GM19438 (cell line): ENCODE data around the gene RALGDS.

Experiments
- ATAC-seq: cut with Tn5 transposase; IDR thresholded peaks from one replicate; pipeline ENCODE4 v1.9.1; 2021; ENCODE audit warnings: low read depth; ENCODE audit not compliant: unreplicated experiment

Gene RALGDS

DNA sequence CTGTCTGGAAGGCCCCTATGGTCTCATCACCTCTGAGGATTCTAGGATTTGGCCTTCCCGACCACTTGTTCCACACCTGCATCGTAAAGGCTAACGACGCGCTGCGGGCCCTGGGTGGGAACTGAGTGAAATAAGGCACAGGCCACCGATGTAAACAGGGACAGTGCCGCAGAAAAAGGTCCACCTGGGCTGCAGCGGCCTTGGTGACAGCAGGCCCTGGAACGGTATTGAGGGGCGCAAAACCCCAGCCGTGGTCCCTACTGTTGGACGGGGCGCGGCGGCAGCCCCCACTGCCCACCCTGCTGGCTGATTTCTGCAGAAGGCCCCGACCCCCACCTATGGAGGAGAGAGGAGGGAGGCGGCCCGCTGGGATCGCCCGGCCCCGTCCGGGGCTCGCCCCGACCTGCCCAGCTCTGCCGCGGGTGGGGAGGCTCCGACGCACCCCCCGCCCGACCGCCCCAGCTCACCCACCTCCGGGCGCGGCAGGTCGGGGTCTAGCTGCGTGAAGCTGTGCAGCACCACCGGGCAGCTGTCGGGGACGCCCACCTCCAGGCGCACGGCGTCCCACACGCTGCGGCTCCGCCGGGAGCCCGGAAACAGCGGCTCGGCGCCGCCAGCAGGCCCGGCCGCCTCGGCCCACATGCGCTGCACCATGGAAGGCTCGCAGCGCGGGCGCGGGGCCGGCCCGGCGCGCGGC is 391 bp downstream of the RALGDS start:
- peak; percentile 20 for ATAC-seq

DNA sequence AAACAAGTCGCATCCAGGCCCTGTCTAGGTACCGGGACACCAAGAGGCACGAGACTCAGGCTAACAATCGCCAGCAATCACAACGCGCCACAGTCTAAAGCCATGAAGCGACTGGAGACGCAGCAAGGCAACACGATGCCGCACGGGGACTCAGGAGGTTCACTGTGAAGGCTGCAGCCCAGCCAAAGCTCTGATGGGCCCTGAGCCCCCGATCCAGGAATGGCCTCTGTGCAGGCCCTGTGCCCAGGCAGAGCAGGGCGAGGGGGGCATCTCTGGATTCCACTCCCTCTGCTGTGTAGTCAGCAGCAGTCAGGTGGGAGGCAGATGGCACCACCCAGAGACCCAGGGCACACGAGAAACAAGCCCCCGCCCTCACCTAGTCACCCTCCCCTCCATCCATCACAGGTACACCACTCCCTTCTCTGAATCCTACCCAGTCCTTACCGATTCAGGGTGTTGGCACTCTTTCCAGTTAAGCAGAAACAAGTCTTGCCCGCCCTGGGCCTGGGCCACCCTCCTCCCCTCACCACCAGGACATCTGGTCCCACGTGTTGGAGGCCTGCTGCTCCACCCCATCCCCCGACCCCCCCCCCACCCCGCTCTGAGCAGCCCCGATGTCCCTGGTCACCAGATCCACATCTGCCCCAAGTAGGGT is 1.1 kb downstream of the RALGDS start:
- ATAC-seq = no peak

DNA sequence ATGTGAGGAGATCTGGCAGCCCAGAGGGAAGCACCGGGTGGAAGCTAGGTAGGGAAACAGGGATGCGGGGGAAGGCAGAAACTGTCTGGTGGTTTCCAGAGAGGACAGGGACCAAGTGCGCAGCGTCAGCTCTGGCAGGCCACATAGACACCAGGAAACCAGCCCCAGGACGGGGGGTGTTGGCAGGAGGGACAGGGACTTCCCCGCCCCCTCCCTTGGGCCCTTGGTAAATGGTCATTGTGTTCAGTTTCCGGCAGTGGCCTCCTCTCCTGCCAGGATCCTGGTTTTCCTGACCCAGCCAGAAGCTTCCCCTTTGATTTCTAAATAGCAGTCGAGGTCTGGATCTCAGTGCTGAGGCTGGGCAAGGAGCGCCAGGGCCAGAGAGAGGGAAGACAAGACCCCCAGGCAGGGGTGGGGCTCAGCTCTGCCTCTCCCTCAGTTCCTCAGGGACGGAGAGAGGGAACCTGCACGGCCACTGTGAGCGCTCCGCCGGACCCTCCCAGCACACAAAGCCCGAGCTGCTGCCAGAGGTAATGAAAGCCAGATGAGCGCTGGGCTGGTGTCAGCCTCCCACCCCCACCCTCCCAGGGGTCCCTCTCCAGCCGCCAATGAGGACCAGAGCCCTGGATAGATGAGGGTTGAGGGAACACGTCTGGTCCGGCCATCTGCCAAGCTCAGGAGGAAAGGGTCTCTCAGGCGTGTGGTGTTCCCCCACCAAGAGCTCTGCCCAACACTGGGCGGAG is 1.8 kb downstream of the RALGDS start:
- ATAC-seq = no peak

DNA sequence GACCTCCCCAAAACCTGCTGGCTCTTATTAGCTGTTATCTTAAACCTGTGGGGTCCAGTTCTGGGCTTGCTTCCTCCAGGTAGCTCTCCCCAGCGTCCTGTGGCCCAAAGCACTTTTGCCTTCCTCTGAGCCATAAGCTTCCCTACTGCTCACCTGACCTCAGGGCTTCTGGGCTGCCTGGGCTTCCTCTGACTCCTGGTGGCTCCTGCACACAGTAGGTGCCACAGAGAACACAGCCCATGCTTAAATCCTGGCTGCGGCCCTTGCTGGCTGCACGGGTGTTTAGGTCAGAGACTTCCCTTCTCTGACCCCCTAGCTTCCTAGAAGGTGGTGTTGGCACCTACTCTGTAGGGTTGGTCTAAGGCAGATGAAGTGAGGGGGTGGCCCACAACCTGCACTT is 2.5 kb downstream of the RALGDS start:
- no peak for ATAC-seq

DNA sequence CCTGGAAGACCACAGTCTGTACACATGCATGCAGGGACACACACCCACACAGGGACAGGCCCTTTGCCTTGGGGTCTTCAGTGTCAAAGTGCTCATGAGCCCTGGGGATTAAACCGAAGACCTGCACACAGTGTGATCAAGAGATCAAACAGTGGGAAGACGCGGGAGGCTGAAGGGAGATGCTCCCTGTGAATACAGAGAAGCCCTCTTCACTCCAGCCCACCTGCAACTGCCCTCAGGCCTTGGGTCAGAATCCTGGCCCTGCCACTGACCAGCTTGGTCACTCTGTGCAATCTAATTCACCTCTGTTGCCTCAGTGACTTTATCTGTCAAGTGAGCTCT is 2.9 kb downstream of the RALGDS start:
- ATAC-seq = no peak

DNA sequence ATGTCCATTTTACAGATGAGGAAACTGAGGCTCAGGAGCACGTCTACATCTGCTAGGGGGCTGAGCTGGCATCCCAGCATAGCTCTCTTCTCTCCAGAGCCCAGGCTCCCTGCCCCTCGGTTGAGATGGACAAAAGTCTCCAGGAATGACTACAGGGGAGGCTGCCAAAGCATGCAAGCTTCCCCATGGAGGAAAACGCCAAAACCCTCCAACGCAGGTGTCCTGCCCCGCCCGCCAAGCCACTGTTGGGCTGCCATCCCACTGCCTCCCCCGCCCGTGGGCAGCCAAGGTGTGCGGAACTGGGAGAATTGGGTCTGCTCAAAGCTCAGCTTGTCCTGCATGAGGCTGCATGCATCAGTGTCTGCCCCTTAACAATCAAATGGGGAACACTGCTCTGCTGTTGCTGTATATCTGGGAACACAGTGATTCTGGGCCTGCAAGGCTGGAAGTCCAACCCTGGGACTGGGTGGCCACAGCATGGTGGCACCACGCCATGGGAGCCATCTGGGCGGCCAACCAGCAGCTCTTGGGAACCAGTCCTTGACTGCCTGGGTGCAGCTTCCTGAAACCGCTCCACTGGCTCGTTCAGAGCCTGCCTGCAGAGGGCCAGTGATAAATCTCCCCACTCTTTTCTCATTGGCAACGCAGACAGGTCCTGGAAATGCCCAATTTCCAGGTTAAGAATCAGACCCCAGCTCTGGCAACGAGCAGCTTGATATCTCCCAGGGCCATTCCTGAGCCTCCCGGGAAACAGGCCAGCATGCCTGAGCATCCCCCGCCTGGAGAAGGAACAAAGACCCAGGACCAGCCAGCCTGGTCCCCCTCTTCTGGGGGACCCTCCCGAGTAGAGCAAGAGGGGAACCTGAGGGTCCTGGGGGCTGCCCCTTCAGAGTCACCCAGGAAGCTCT is 3.5 kb downstream of the RALGDS start:
- no peak for ATAC-seq

DNA sequence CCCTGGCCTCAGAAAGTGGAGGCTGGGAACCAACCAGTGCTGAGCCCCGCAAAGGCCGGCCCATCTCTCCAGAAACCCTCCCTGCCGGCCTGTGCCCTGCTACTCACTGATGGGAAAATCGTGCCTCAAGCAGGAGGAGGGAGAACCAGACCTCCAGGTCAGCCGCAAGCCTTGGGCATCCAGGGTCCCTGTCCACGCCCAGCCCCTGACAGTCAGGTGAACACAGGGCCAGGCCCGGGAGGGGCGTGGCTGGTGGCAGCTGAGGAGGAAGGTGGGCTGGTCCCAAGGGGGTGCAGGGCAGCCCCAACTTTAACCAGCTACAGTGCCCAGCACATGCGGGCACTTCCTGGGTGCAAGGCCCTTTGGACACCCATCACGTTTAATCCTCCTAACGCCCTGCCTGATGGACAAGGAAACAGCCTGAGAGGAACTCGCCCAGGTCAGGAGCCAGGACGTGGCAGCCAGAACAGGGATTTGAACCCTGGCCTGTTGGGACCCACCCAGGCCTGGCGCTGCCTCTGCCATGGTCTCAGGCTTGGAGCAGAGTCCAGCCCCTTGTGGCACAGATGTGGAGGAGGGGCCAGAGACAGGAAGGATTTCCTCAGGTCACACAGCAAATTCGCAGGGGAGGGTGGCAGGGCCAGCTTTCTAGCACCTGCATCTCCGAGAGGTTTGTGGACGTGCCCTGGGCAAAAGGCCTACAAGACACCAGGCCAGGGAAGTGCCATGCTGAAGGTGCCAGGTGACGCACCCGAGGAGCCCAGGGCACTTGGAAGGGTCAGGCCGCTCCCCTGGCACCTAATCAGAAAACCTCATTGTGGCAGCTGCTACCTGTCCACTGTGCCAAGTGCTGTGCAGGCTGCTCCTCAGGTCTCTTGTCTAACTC is 4.5 kb downstream of the RALGDS start:
- ATAC-seq = no peak

DNA sequence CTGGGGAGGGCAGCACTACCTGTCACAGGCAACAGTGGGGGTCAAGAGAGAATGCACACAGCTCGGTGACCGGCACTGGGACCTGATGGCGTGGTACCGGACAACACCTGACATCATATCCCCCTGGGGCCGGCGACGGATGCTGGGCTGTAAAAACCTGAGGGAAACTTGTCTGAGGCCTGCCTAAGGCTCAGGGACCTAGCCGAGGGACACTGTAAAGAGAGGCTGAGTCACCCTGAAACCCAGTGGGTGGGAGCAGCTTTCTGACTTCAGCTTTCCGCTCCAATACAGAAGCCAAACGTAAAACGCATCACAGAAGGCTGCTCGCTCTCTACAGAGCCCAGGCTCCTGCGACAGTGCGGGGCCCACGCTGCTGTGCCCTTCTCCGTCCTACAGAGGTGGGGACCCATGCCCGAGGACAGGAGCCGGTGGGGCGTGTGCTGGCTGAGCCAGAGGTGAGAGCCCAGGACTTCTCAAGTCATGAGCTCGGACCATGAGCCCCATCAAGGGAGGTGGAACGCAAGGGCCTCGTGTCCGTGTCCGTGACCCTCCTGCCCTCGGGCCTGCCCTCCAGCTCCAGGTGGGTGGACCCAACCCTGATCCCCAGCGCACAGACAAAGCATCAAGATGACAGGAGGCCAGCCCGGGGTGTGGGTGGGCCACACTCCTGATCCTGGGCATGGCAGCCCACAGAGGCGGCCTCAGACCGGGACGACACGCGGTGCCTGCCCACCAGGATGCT is 5.3 kb downstream of the RALGDS start:
- peak; percentile 65 for ATAC-seq

DNA sequence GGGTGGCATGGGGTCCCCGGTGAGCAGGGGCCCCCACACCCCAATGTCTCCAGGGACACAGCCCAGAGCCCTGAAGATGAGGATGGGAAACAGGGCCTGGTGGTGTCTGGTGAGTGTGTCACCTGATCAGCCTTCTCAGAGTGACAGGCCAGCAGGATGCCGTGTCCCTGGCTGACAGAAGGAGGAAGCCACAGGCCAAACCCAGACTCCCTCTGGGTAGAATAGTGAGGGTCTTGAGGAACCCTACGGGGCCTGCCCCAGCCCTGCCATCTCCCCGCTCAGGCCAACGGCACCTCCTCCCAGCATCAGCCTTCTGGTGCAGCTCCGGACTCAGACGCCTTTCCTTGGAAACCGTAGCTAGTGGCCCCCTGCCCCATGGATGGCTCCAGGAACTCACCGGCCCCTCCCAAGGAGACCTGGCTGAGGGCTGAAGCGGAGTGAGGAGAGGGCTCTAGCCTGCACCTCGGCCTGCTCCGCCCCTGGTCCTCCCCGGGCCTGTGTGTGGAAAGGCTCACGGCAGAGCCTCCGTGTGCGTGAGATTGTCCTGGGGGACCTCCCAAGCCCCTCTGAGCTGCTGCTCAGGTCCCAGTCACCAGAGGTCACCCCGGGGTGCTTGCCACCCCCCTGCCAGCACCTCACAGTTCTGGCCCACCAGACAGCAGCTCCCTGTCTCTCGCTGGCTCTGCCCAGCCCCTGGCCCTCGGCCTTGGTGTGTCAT is 6.0 kb downstream of the RALGDS start:
- no peak for ATAC-seq

DNA sequence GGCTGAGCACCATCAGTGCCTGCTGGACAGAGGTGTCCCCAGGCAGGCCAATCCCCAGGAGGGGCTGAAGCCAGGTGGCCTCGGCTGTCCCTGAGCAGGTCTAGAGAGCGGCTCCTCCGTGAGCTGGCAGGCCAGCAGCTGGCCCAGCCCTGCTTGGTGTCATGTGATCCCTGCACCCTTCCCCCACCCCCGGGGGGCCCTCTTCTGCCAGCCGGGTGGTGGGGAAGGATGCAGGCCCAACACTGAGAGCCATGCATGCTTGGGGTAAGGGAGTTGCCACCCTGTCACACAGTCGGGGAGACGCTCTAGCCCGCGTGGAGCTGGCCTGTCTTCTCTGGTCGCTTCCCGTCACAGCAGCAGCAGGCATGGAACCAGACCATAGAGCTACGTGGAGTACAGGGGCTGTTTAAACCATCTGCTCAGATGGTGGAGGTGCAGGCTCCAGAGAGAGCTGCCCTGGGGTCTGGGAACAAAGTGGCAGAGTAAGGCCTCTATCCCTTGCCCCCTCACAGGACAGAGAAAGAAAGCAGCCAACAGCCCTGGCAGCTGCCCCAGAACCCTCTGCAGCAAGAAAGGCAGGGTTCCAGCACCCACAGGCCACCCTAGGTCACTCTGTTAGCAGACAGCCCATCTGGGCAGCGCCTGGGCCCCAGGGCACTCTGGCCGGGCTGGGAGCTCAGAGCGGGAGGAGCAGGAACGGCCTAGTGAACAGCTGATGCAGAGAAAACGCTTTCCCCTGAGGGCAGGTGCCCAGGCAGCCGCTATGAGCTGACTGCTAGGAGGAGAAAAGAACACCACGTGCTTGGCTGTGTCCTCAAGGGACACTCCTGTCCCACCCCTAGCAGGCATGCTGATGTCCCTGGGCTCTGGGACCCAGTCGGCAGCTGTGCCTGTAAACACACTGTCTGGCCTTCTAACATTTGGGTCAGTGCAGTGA is 6.8 kb downstream of the RALGDS start:
- no peak for ATAC-seq

DNA sequence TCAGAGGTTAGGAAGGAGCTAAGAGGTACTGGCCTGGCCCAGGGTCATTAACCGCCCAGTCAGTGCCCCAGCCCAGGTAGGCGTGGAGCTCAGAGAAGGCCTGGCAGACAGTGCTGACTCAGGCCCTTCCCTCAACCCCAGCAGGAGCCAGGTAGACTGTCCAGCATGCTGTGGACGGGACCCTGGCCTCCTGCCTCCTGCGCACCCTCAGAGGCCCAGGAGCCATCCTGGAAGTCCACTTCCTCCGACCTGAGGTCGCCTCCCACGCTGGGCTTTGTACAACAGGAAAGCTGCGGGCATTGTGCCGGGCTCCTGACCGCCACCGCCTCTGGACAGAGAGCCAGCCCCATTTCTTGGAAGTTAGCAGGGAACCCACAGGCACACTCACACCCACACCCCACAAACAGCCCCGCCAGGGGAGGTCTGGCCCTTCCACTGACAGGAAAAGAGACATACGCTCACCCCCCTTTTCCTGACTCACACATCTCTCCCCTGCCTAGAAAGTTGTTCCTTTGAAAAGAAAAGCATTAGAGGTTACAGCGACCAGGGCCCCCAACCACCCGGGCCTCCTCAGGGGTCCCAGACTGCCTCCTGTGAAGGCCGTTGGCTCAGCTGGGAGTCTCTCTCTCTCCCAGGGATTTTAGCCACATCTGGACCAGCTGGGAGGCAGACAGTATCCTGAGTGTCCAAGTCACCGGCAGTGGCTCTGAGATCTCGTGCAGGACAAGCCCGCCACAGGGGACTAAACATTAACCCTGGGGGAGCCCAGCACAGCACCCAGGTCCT is 7.7 kb downstream of the RALGDS start:
- ATAC-seq = no peak

DNA sequence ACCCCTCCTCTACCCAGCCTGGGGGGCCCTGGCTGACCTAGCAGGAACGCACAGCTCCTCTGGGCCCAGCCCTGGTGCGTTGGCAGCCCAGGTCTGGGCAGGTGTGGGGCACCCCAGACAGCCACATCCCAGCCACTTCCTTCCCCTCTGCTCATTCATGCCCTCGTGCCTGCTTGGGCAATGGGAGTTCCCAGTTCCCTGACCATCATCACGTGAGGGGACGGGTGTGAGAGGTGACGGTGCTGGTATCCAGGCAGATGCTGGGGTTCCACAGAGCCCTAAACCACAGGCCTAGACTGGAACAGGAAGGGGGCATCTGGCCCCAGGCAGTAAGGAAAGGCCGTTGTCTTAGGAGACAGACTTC is 8.4 kb downstream of the RALGDS start:
- no peak for ATAC-seq

DNA sequence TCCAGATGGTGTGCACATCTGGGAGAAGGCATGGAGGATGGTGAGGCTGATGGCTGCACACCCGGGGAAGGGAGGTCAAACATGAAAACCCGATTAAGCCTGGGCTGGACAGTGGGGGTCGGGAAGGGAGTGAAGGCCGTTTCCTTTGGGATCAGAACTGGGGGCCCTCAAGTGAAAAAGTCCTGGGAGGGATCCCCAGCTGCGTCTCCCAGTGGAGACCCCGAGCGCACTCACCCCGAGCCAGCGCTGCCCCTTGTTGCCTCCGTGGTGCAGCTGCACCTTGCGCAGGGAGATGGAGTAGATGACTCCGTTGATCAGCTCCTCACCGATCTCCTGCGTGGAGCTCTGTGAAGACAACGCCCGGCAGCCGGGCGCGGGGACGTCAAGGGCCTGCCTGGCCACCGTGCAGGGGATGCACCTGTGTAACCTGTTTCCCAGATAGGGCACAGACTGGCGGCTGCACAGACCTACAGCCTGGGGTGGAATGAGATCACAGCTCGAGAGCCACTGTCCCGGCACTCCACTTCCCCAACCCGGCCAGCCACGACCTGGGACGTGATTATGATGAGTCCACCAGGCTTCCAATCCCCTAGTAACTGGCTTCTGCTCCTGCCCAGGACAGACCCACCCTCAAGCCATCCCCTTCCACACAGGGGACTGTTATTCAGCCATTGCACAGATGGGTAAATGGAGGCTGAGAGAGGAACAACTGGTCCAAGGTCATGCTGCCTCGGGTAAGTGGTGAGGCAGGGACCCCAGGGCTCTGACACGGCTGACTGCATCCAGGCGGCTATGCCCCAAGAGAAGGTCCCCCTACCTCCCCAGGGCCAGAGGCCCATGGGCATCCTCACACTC is 9.0 kb downstream of the RALGDS start:
- ATAC-seq = no peak

DNA sequence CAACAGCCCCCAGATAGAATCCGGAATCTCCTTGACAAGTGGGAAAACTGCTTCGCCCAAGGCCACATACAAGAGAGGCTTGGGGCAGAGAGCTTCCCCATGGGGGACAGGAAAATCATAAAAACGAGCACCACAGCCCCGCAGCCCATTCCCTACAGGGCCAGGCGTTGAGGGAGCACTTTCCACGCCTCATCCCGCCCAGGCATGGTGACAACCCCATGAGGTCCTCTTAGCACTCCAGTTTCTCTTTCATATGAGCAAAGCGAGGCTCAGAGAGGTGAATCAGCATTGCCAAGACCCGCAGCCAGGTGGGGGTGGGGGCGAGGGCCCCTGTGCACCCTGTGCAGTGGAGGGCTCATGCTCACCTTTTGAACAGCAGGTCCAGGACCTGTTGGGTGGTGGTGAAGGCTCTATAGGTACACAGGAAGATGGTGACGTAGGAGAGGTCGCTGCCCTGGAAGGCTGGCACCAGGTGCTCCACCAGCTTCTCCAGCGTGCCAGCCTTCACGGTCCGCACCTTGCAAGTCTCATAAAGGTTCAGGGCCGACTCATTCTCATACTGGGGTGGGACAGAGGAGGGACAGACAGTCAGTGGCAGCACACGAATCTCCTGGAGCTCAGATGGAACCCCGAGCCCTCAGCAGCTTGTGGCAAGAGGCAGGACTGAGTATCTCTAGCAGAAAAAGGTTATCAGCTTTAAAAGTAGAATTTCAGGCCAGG is 10.9 kb downstream of the RALGDS start:
- no peak for ATAC-seq
